ENCODE data around the gene DUSP10. TPM values are rescaled to one million over a fixed set of nuclear protein-coding genes. Genes with fewer than 3 reads are reported as not detected.

Gene DUSP10
- total and polyA plus RNA-seq, 2 donors (not counting 1 experiment from before 2014, with no cell fraction given): 19.4 to 71.7 TPM

DNA sequence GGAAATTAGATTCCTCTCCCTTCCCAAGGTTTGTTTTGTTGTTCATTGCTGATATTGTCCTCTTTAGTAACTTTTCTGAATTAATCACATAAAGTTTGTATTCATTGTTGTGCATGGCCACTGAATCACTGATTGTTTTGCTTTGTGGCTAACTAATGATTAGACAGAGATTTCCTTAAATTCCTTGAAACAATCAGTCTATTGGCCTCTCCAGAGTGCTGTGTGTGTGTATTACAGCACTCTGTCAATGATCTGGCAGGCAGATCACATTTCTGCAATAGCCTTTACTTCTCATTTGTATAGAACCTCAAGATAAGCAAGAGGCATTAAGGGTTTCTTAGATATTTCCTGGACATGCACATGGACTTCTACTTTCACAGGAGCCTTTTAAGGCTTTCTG is 78.6 kb downstream of the DUSP10 start:
- Histone ChIP-seq H3K4me2 (ENCODE audit: extremely low read depth, insufficient read depth, low read length) (no peak overlapping the region), H3K9ac (ENCODE audit: insufficient read depth, low read length) (no peak overlapping the region), H3K9me3 (ENCODE audit: control insufficient read depth, insufficient read depth, low read depth, low read length) (no peaks in the 10 kb centered on the region), H3K27me3 (ENCODE audit: control insufficient read depth, insufficient read depth, low read length) (no peaks in the 10 kb centered on the region), H3K4me3 (replicated peaks in 1 of 4; ENCODE audit: control extremely low read depth in 1 of 4, insufficient read depth in 1 of 4, low read depth in 3 of 4, low read length in 4 of 4) (no peak overlapping the region), H3K4me1 (ENCODE audit: control insufficient read depth, extremely low read depth, insufficient read depth, low read length) (no peaks in the 10 kb centered on the region), H3K36me3 (ENCODE audit: control insufficient read depth, insufficient read depth, low read length) (no peaks in the 10 kb centered on the region), H4K20me1 (ENCODE audit: control insufficient read depth, extremely low read depth, insufficient read depth, low read length) (no peaks in the 10 kb centered on the region), H3K79me2 (ENCODE audit: control insufficient read depth, insufficient read depth, low read length) (no peaks in the 10 kb centered on the region), H2AFZ (ENCODE audit: low read length) (no peak overlapping the region), H3K27ac (ENCODE audit: insufficient read depth, low read length) (no peak overlapping the region)
- peak; percentile 19 to 70 for DNase-seq (ENCODE audit: low read depth in 2 of 2)
- TF ChIP-seq, protein P1, sequence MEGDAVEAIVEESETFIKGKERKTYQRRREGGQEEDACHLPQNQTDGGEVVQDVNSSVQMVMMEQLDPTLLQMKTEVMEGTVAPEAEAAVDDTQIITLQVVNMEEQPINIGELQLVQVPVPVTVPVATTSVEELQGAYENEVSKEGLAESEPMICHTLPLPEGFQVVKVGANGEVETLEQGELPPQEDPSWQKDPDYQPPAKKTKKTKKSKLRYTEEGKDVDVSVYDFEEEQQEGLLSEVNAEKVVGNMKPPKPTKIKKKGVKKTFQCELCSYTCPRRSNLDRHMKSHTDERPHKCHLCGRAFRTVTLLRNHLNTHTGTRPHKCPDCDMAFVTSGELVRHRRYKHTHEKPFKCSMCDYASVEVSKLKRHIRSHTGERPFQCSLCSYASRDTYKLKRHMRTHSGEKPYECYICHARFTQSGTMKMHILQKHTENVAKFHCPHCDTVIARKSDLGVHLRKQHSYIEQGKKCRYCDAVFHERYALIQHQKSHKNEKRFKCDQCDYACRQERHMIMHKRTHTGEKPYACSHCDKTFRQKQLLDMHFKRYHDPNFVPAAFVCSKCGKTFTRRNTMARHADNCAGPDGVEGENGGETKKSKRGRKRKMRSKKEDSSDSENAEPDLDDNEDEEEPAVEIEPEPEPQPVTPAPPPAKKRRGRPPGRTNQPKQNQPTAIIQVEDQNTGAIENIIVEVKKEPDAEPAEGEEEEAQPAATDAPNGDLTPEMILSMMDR (conservative IDR thresholded peaks at IDR 0.05 in 1 of 2, IDR thresholded peaks at IDR 0.05 in 1 of 2; ENCODE audit: low read depth in 1 of 2, low read length in 2 of 2): no peak
- no peak for TF ChIP-seq EZH2 (IDR thresholded peaks at IDR 0.05; ENCODE audit: low read length, missing control alignments)

DNA sequence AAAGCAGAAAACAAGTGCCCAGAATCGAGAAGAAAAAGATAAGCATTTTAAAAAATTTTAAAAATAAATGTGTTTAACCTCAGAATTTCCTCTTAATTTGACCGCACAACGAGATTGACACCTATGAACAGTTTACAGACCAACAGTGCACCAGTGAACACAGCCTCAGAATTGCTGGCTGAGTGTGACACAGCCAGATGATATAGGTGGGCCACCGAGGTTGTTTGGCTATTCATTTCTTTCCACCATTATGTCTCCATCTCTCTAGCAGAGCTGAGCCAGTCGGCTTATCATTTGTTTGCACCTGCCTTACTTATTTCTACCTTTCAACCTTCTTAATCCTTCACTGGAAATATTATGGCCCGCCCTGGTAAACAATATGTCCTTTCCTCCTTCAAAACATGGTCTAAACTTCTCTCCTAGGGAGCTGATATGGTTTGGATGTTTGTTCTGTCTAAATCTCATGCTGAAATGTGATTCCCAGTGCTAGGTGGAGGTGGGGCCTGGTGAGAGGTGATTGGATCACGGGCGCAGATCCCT is 86.1 kb downstream of the DUSP10 start:
- Histone ChIP-seq H3K9ac (ENCODE audit: insufficient read depth, low read length) (no peak overlapping the region), H3K27ac (ENCODE audit: insufficient read depth, low read length) (no peak overlapping the region), H4K20me1 (ENCODE audit: control insufficient read depth, extremely low read depth, insufficient read depth, low read length) (no peaks in the 10 kb centered on the region), H3K4me2 (ENCODE audit: extremely low read depth, insufficient read depth, low read length) (no peak overlapping the region), H3K9me3 (ENCODE audit: control insufficient read depth, insufficient read depth, low read depth, low read length) (no peaks in the 10 kb centered on the region), H3K36me3 (ENCODE audit: control insufficient read depth, insufficient read depth, low read length) (no peaks in the 10 kb centered on the region), H3K79me2 (ENCODE audit: control insufficient read depth, insufficient read depth, low read length) (no peaks in the 10 kb centered on the region), H2AFZ (ENCODE audit: low read length) (no peak overlapping the region), H3K27me3 (ENCODE audit: control insufficient read depth, insufficient read depth, low read length) (no peaks in the 10 kb centered on the region), H3K4me3 (replicated peaks in 1 of 4; ENCODE audit: control extremely low read depth in 1 of 4, insufficient read depth in 1 of 4, low read depth in 3 of 4, low read length in 4 of 4) (no peak overlapping the region), H3K4me1 (ENCODE audit: control insufficient read depth, extremely low read depth, insufficient read depth, low read length) (no peaks in the 10 kb centered on the region)
- TF ChIP-seq, protein P1 (conservative IDR thresholded peaks at IDR 0.05 in 1 of 2, IDR thresholded peaks at IDR 0.05 in 1 of 2; ENCODE audit: low read depth in 1 of 2, low read length in 2 of 2): no peak
- TF ChIP-seq EZH2 (IDR thresholded peaks at IDR 0.05; ENCODE audit: low read length, missing control alignments): no peak
- DNase-seq (ENCODE audit: low read depth in 2 of 2): no peak
